Activated naive CD4-positive, alpha-beta T cell treated with anti-CD3 and anti-CD28 coated beads, Interleukin-2, amount 10 ng/mL, durations not matched to agents 7 days and 5 days (primary cell): ENCODE measurements around the gene PACRG.

Experiments used
- CTCF ChIA-PET: fragments of 350-600 bp; sonication (Branson Sonifier 250); formaldehyde crosslinking; loops from one replicate; lab custom pipeline; 2021; ENCODE audit warnings: antibody characterized with exemption; lab: Charles Lee
- DNase-seq: peaks from one replicate; pipeline ENCODE4 v3.0.0-alpha.2; 2020
- H3K27ac Mint-ChIP-seq: one replicate; pipeline ENCODE4 v1.8.0; 2021; ENCODE audit warnings: mild to moderate bottlenecking, moderate library complexity, mixed read lengths
- H3K27me3 Mint-ChIP-seq: one replicate; pipeline ENCODE4 v1.8.0; 2021; ENCODE audit warnings: mild to moderate bottlenecking, mixed read lengths
- H3K36me3 Mint-ChIP-seq: one replicate; pipeline ENCODE4 v1.8.0; 2021; ENCODE audit warnings: mixed read lengths
- H3K4me1 Mint-ChIP-seq: one replicate; pipeline ENCODE4 v1.8.0; 2021; ENCODE audit warnings: mixed read lengths
- H3K4me3 Mint-ChIP-seq: one replicate; pipeline ENCODE4 v1.8.0; 2021; ENCODE audit warnings: mild to moderate bottlenecking, moderate library complexity, mixed read lengths
- H3K9me3 Mint-ChIP-seq: one replicate; pipeline ENCODE4 v1.8.0; 2021; ENCODE audit warnings: mixed read lengths

PACRG gene

DNA sequence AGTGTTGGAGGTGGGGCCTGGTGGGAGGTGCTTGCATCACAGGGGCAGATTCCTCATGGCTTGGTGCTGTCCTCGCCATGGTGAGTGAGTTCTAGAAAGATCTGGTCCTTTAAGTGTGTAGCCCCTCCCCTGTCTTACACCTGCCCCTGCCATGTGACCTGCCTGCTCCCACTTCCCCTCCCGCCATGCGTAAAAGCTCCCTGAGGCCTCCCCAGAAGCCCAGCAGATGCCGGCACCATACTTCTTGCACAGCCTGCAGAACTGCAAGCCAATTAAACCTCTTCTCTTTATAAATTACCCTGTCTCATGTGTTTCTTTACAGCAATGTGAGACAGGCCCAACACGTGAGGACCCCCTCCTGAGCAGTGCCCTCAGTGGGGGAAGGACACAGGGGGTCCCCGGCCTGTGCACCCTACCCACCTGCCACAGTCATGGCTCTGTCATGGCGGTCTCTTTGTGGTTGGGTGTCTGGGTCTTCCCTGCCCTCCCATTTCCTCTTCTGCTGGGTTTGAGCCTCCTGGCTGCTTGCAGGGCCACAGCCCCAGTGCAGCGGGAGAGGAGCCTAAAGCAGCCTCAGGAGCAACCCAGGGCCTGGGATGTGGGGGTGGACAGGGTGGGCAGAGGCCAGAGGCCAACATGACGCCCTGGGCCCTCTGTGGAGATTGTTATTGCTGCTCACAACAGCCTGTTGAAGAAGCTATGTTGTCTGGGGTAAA, 599.5 kb downstream of the PACRG start:
- Mint-ChIP-seq H3K9me3 (no peaks in the 10 kb centered on the region), H3K27me3 (peaks cover 5% of the 10 kb centered on the region), H3K27ac (no peak overlapping the region), H3K4me1 (no peaks in the 10 kb centered on the region), H3K4me3 (no peak overlapping the region), H3K36me3 (no peaks in the 10 kb centered on the region)
- CTCF ChIA-PET = no interaction called here
- no peak for DNase-seq

GRCh38 chr6:163327921-163328320, 600.1 kb downstream of the PACRG start:
- CTCF ChIA-PET = no interaction called here
- Mint-ChIP-seq H3K4me3 (no peak overlapping the region), H3K4me1 (no peaks in the 10 kb centered on the region), H3K27me3 (peaks cover 5% of the 10 kb centered on the region), H3K36me3 (no peaks in the 10 kb centered on the region), H3K9me3 (no peaks in the 10 kb centered on the region), H3K27ac (no peak overlapping the region)
- DNase-seq = no peak

GRCh38 chr6:163328411-163328810, 600.6 kb downstream of the PACRG start:
- peaks cover 5% of the 10 kb centered on the region for H3K27me3 Mint-ChIP-seq
- H3K4me3 Mint-ChIP-seq = no peak overlapping the region
- CTCF ChIA-PET = no interaction called here
- DNase-seq = no peak
- no peaks in the 10 kb centered on the region for H3K4me1 Mint-ChIP-seq
- H3K36me3 Mint-ChIP-seq = no peaks in the 10 kb centered on the region
- H3K9me3 Mint-ChIP-seq = no peaks in the 10 kb centered on the region
- no peak overlapping the region for H3K27ac Mint-ChIP-seq

- CTCF ChIA-PET = no interaction called here
- H3K9me3 Mint-ChIP-seq = no peaks in the 10 kb centered on the region
- H3K27ac Mint-ChIP-seq = no peak overlapping the region
- no peaks in the 10 kb centered on the region for H3K36me3 Mint-ChIP-seq
- H3K27me3 Mint-ChIP-seq = peaks cover 2% of the 10 kb centered on the region
- H3K4me1 Mint-ChIP-seq = no peaks in the 10 kb centered on the region
- no peak overlapping the region for H3K4me3 Mint-ChIP-seq
- DNase-seq = no peak
These were observed 602.2 kb downstream of the PACRG start for GRCh38 chr6:163329991-163330390.

DNA sequence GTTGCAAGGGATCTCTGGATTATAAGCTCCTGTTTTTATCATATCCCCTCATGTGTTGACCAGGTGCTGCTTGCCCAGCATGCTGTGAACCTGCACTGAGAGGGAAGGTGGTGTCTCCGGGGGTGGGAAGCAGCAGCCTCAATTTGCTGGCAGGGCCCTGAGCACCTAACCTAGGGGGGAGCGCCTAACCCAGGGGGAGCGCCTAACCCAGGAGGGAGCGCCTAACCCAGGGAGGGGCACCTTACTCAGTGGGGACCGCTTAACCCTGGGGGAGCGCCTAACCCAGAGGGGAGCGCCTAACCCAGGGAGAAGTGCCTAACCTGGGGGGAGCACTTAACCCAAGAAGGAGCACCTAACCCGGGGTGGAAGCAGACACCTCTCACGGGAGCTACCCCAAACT, 603.5 kb downstream of the PACRG start:
- Mint-ChIP-seq H3K27me3 (peaks cover 8% of the 10 kb centered on the region), H3K9me3 (no peaks in the 10 kb centered on the region), H3K4me1 (no peaks in the 10 kb centered on the region), H3K27ac (no peak overlapping the region), H3K36me3 (no peaks in the 10 kb centered on the region), H3K4me3 (no peak overlapping the region)
- DNase-seq = no peak
- CTCF ChIA-PET = no interaction called here

DNA sequence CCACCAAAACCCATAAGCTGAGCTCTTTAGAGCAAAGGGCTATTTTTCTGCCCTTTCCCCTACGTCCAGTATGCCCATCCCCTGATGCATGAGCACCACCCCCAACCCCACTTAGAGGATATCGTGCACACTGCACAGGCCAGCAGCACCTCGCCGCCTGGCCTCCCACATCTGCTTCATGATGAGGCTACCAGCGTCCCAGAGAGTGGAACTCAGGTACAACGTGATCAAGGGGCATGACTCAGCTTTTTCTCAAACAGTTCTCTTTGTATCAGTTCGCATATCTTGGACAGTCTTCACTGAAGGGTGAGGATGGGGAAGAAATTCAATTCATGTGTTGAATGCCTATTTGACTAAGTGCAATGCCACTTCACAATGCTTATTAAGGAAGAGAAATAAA, 604.8 kb downstream of the PACRG start:
- CTCF ChIA-PET = interaction anchor here (1.0 kb wide), 1 partner anchor 628 kb away, joined by 3 read pairs; no protein-coding TSS in a partner anchor
- H3K4me3 Mint-ChIP-seq = no peak overlapping the region
- H3K27me3 Mint-ChIP-seq = peaks cover 14% of the 10 kb centered on the region
- no peak for DNase-seq
- H3K4me1 Mint-ChIP-seq = no peaks in the 10 kb centered on the region
- H3K9me3 Mint-ChIP-seq = no peaks in the 10 kb centered on the region
- no peaks in the 10 kb centered on the region for H3K36me3 Mint-ChIP-seq
- H3K27ac Mint-ChIP-seq = no peak overlapping the region

DNA sequence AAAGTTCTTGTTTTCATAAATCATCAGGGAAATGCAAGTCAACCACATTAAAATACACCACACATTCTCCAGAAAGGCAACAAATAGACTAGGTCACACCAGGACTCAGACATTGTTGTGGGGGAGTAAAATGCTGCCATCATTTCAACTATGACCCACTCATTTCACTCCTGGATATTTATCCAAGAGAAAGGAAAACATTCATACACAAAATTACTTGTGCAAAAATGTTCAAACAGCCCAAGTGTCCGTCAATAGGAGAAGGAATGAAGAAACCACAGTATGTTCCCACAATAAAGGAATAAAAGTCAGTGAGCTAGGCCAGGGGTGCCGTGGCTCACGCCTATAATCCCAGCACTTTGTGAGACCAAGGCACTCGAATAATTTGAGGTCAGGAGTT, 605.3 kb downstream of the PACRG start:
- Mint-ChIP-seq H3K36me3 (no peaks in the 10 kb centered on the region), H3K4me1 (no peaks in the 10 kb centered on the region), H3K9me3 (no peaks in the 10 kb centered on the region), H3K27ac (no peak overlapping the region), H3K27me3 (peaks cover 14% of the 10 kb centered on the region), H3K4me3 (no peak overlapping the region)
- no peak for DNase-seq
- CTCF ChIA-PET = no interaction called here

GRCh38 chr6:163333701-163334663, 606.2 kb downstream of the PACRG start:
- CTCF ChIA-PET = no interaction called here

GRCh38 chr6:163335056-163335455, 607.3 kb downstream of the PACRG start:
- H3K4me3 Mint-ChIP-seq = no peak overlapping the region
- no peak overlapping the region for H3K27ac Mint-ChIP-seq
- no peak for DNase-seq
- peaks cover 14% of the 10 kb centered on the region for H3K27me3 Mint-ChIP-seq
- no peaks in the 10 kb centered on the region for H3K4me1 Mint-ChIP-seq
- no peaks in the 10 kb centered on the region for H3K36me3 Mint-ChIP-seq
- CTCF ChIA-PET = no interaction called here
- no peaks in the 10 kb centered on the region for H3K9me3 Mint-ChIP-seq

More at GRCh38 chr6:163333701-163334663, 606.2 kb downstream of the PACRG start:
- no peak for DNase-seq
- Mint-ChIP-seq H3K4me3 (no peak overlapping the region), H3K36me3 (no peaks in the 10 kb centered on the region), H3K9me3 (no peaks in the 10 kb centered on the region), H3K4me1 (no peaks in the 10 kb centered on the region), H3K27ac (no peak overlapping the region), H3K27me3 (peaks cover 14% of the 10 kb centered on the region)

DNA sequence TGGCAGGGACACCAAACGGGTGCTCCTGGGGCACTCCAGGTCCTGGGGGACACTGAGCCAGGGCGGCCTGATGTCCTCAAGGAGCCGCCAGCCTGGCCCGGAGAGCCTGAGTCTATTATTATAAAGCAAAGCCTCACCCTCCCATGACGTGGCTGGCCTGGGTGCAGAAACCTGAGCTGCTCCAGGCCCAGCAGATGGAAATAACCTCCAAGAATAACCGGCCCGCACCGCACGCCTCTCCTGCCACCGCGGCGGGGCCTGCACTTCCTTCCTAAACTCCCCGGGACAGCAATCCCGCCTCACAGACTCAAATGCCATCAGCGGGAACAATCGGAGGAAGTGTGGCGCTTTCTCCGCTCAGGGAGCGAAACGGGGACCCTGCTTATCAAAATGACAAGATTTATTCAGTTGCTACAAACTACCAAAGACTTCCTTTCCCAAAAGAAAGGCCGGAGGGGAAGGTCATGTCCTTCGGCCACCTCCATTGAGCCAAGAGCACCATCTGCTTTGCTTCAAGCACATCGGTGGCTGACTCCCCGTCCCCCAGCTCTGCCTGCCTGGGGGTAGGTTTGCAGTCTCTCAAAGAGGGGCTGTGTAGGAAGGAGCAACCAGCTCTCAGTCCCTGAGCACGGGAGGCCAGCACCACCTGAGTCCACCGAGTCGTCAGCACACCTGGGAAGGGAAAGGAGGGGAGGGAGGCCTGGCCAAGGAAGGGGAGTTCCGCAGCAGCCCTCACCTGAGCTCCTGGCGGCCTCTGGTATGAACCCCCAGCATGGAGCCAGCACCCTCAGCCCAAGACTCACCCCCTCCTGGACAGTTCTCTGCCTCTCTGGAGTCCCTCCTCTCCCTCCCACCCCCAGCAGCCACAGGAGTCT, 608.1 kb downstream of the PACRG start:
- DNase-seq = no peak
- CTCF ChIA-PET = no interaction called here
- H3K27ac Mint-ChIP-seq = no peak overlapping the region
- no peak overlapping the region for H3K4me3 Mint-ChIP-seq
- no peaks in the 10 kb centered on the region for H3K4me1 Mint-ChIP-seq
- no peaks in the 10 kb centered on the region for H3K36me3 Mint-ChIP-seq
- no peaks in the 10 kb centered on the region for H3K9me3 Mint-ChIP-seq
- peaks cover 14% of the 10 kb centered on the region for H3K27me3 Mint-ChIP-seq

DNA sequence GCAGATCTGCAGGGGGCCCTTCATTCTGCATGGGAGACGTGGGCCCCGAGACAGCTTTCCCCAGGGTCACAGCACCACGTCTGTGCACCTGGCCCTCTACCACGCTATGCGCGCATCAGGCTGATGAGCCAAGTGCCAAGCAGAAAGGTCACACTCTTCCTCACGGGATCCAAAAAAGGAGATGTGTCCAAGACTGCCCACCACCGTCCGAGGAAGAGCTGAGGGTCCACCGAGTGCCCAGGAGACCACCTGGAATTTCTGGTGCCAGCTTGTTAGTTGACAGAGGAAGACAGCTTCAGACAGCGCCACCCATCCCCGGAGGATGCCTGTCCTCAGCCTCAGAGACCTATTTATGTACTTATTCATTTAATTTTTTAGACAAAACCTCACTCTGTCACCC, 609.2 kb downstream of the PACRG start:
- Mint-ChIP-seq H3K9me3 (no peaks in the 10 kb centered on the region), H3K4me1 (no peaks in the 10 kb centered on the region), H3K4me3 (no peak overlapping the region), H3K36me3 (no peaks in the 10 kb centered on the region), H3K27ac (no peak overlapping the region), H3K27me3 (peaks cover 14% of the 10 kb centered on the region)
- CTCF ChIA-PET = no interaction called here
- DNase-seq = no peak

GRCh38 chr6:163337958-163338357, 610.2 kb downstream of the PACRG start:
- H3K9me3 Mint-ChIP-seq = no peaks in the 10 kb centered on the region
- no peak overlapping the region for H3K4me3 Mint-ChIP-seq
- H3K27me3 Mint-ChIP-seq = peaks cover 14% of the 10 kb centered on the region
- no peak overlapping the region for H3K27ac Mint-ChIP-seq
- no peaks in the 10 kb centered on the region for H3K36me3 Mint-ChIP-seq
- CTCF ChIA-PET = no interaction called here
- no peaks in the 10 kb centered on the region for H3K4me1 Mint-ChIP-seq
- DNase-seq = no peak

GRCh38 chr6:163338671-163339405, 611.1 kb downstream of the PACRG start:
- Mint-ChIP-seq H3K4me3 (no peak overlapping the region), H3K27ac (no peak overlapping the region), H3K27me3 (peaks cover 14% of the 10 kb centered on the region), H3K9me3 (no peaks in the 10 kb centered on the region), H3K36me3 (no peaks in the 10 kb centered on the region), H3K4me1 (no peaks in the 10 kb centered on the region)
- CTCF ChIA-PET = no interaction called here
- DNase-seq = no peak
